Esophagus muscularis mucosa (tissue), 4 donors: ENCODE measurements around the gene RUNX2.

Experiments used
- EP300 ChIP-seq: sonication (generic); formaldehyde crosslinking; IDR thresholded peaks from one replicate; pipeline ENCODE4 v1.6.1; 2017; ENCODE audit warnings: antibody characterized with exemption
- POLR2A ChIP-seq: fragments of 450-650 bp; IDR thresholded peaks from one replicate; pipeline ENCODE4 v1.6.1; 2017; ENCODE audit warnings: antibody characterized with exemption, moderate library complexity, mild to moderate bottlenecking, low read depth
- TF ChIP-seq, protein P1 (sequence below), 3 experiments: fragments of 200-600 bp in 2 of 3; fragments of 450-650 bp in 1 of 3; sonication (generic) in 2 of 3; IDR thresholded peaks; one replicate each; pipeline ENCODE4 v1.5.1; 2017 to 2019; ENCODE audit warnings: antibody characterized with exemption in 3 of 3, mild to moderate bottlenecking in 2 of 3, moderate library complexity in 1 of 3

DNA sequence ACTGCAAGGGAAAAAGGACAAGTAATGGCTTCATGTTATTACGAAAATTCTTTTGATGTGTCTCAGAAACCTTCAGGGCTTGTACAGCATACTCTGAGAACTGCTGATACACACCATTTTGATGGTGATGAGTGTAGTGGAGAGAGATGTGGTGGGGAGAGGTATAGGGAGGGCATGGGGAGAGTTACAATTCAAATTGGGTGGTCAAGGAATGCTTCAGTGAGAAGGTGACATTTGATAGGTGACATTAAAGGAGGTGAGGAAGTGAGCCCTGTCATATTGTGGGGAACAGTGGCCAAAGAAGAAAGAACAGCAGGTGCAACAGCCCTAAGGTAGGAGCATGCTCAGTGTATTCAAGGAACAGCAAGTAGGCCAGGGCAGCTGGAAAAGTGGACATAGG lies 368.6 kb downstream of the RUNX2 start:
- TF ChIP-seq POLR2A (no peak), EP300 (no peak)
- TF ChIP-seq, protein P1, sequence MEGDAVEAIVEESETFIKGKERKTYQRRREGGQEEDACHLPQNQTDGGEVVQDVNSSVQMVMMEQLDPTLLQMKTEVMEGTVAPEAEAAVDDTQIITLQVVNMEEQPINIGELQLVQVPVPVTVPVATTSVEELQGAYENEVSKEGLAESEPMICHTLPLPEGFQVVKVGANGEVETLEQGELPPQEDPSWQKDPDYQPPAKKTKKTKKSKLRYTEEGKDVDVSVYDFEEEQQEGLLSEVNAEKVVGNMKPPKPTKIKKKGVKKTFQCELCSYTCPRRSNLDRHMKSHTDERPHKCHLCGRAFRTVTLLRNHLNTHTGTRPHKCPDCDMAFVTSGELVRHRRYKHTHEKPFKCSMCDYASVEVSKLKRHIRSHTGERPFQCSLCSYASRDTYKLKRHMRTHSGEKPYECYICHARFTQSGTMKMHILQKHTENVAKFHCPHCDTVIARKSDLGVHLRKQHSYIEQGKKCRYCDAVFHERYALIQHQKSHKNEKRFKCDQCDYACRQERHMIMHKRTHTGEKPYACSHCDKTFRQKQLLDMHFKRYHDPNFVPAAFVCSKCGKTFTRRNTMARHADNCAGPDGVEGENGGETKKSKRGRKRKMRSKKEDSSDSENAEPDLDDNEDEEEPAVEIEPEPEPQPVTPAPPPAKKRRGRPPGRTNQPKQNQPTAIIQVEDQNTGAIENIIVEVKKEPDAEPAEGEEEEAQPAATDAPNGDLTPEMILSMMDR (IDR thresholded peaks at IDR 0.05), result no peak
